Mesenchymal stem cell (in vitro differentiated cells and primary cell): ENCODE data around the gene GULP1.

Source experiments
- DNase-seq: peaks from one replicate; pipeline ENCODE4 v3.0.0-alpha.2; 2013
- H2AFZ ChIP-seq: one replicate; pipeline ENCODE4 v1.6.1; 2013; ENCODE audit warnings: low read depth, mild to moderate bottlenecking, control low read depth, inconsistent platforms, low read length, moderate library complexity
- H2AK5ac ChIP-seq: 2 replicates; pipeline ENCODE4 v1.6.1; 2013; ENCODE audit warnings: low read length, moderate library complexity, mild to moderate bottlenecking, inconsistent platforms; ENCODE audit not compliant: severe bottlenecking
- H2BK120ac ChIP-seq: one replicate; pipeline ENCODE4 v1.6.1; 2013; ENCODE audit warnings: low read depth, mild to moderate bottlenecking, inconsistent platforms, low read length, moderate library complexity
- H2BK12ac ChIP-seq, 2 experiments: one replicate each; pipeline ENCODE4 v1.6.1; 2013; ENCODE audit warnings: inconsistent platforms in 2 of 2, low read length in 2 of 2, mild to moderate bottlenecking in 2 of 2, moderate library complexity in 2 of 2, control low read depth in 1 of 2
- H2BK15ac ChIP-seq: one replicate; pipeline ENCODE4 v1.6.1; 2013; ENCODE audit warnings: mild to moderate bottlenecking, low read depth, inconsistent platforms; ENCODE audit not compliant: poor library complexity, severe bottlenecking
- H2BK5ac ChIP-seq: 2 replicates; pipeline ENCODE4 v1.6.1; 2013; ENCODE audit warnings: low read depth, mild to moderate bottlenecking, low read length, control low read depth, inconsistent platforms; ENCODE audit not compliant: poor library complexity, severe bottlenecking
- H3K14ac ChIP-seq, 2 experiments: one replicate each; pipeline ENCODE4 v1.6.1; 2013; ENCODE audit warnings: inconsistent platforms in 2 of 2, low read length in 2 of 2, control low read depth in 1 of 2, mild to moderate bottlenecking in 1 of 2, moderate library complexity in 1 of 2
- H3K18ac ChIP-seq, 2 experiments: one replicate each; pipeline ENCODE4 v1.6.1; 2013; ENCODE audit warnings: inconsistent platforms in 2 of 2, low read length in 2 of 2, control low read depth in 1 of 2, low read depth in 1 of 2, mild to moderate bottlenecking in 1 of 2
- H3K23ac ChIP-seq, 2 experiments: one replicate each; pipeline ENCODE4 v1.6.1; 2013; ENCODE audit warnings: inconsistent platforms in 2 of 2, low read length in 2 of 2, mild to moderate bottlenecking in 2 of 2, moderate library complexity in 2 of 2, control low read depth in 1 of 2
- H3K27ac ChIP-seq: 2 replicates; pipeline ENCODE4 v1.5.1; 2013; ENCODE audit warnings: mild to moderate bottlenecking, moderate library complexity, low read length, control low read depth, inconsistent platforms; ENCODE audit not compliant: poor library complexity, severe bottlenecking
- H3K27me3 ChIP-seq, 2 experiments: 2 replicates each; pipeline versions ENCODE4 v1.6.1 to v1.7.0; 2013; ENCODE audit warnings: low read length in 2 of 2, mild to moderate bottlenecking in 2 of 2, moderate library complexity in 2 of 2, control low read depth in 1 of 2, inconsistent platforms in 1 of 2; ENCODE audit not compliant: control insufficient read depth in 1 of 2, insufficient read depth in 1 of 2
- H3K36me3 ChIP-seq, 2 experiments: 2 replicates each; pipeline versions ENCODE4 v1.6.1 to v1.7.0; 2013; ENCODE audit warnings: low read length in 2 of 2, control low read depth in 1 of 2, inconsistent platforms in 1 of 2, low read depth in 1 of 2, mild to moderate bottlenecking in 1 of 2; ENCODE audit not compliant: insufficient read depth in 2 of 2, control insufficient read depth in 1 of 2
- H3K4ac ChIP-seq, 2 experiments: one replicate each; pipeline ENCODE4 v1.6.1; 2013; ENCODE audit warnings: inconsistent platforms in 2 of 2, low read length in 2 of 2, mild to moderate bottlenecking in 2 of 2, moderate library complexity in 2 of 2, control low read depth in 1 of 2, low read depth in 1 of 2
- H3K4me1 ChIP-seq: 2 replicates; pipeline ENCODE4 v1.6.1; 2013; ENCODE audit warnings: low read depth, low read length, control low read depth; ENCODE audit not compliant: control insufficient read depth, insufficient read depth
- H3K4me2 ChIP-seq: 2 replicates; pipeline ENCODE4 v1.6.1; 2013; ENCODE audit warnings: low read length, mild to moderate bottlenecking, inconsistent platforms; ENCODE audit not compliant: poor library complexity, severe bottlenecking
- H3K4me3 ChIP-seq, 2 experiments: 2 replicates each; pipeline versions ENCODE4 v1.5.1 to v1.7.0; 2013; ENCODE audit warnings: low read length in 2 of 2, mild to moderate bottlenecking in 2 of 2, control low read depth in 1 of 2, low read depth in 1 of 2; ENCODE audit not compliant: insufficient read depth in 1 of 2
- H3K79me1 ChIP-seq: replicated peaks from 2 replicates; pipeline ENCODE4 v1.6.1; 2013; ENCODE audit warnings: mild to moderate bottlenecking, control low read depth, low read length, inconsistent platforms; ENCODE audit not compliant: poor library complexity, severe bottlenecking
- H3K9ac ChIP-seq: 2 replicates; pipeline ENCODE4 v1.7.0; 2013; ENCODE audit warnings: mild to moderate bottlenecking, low read length, moderate library complexity
- H3K9me3 ChIP-seq: 2 replicates; pipeline ENCODE4 v1.7.0; 2013; ENCODE audit warnings: mild to moderate bottlenecking, low read length; ENCODE audit not compliant: control insufficient read depth
- H4K8ac ChIP-seq: one replicate; pipeline ENCODE4 v1.6.1; 2013; ENCODE audit warnings: inconsistent platforms, mild to moderate bottlenecking, low read length, moderate library complexity
- H4K91ac ChIP-seq: one replicate; pipeline ENCODE4 v1.6.1; 2013; ENCODE audit warnings: mild to moderate bottlenecking, low read length, inconsistent platforms
- WGBS: methylation state at CpG from one replicate; pipeline ENCODE4 v1.1.7; 2013; ENCODE audit warnings: mixed read lengths; 5-methylcytosine and 5-hydroxymethylcytosine counted together

GULP1 gene

DNA sequence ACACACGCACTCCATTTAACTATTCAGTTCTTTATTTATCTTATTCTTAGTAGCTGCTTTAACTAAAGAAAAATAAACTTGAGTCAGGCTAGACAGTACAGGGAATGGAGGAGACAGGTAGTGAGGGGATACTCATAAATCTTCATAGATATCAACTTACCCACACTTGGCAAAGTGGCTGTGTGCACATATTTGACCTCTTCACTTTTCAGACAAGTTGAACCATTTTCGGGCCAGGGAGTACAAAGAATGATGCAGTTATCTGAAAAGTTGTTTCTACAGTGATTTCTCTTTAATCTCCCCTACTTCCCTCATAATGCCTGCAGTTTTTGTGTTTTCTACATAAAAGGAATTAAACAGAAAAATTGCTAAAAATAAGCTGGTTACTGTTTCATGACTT lies 307.5 kb downstream of the GULP1 start:
- no peak for DNase-seq
- Histone ChIP-seq H3K36me3 (no peaks in the 10 kb centered on the region), H3K9me3 (no peaks in the 10 kb centered on the region), H2AFZ (no peak overlapping the region), H3K27ac (peak overlapping the region; percentile 47), H3K4me3 (no peak overlapping the region), H2BK5ac (no peak overlapping the region), H3K14ac (no peak overlapping the region), H3K18ac (peak overlapping the region in 1 of 2 experiments; percentile 24), H2BK120ac (no peak overlapping the region), H3K79me1 (no peaks in the 10 kb centered on the region), H3K27me3 (no peaks in the 10 kb centered on the region), H2BK12ac (no peak overlapping the region), H4K8ac (no peak overlapping the region), H3K4me1 (no peaks in the 10 kb centered on the region), H2AK5ac (no peak overlapping the region), H2BK15ac (no peak overlapping the region), H3K23ac (no peak overlapping the region), H4K91ac (no peak overlapping the region), H3K4me2 (no peak overlapping the region), H3K9ac (no peak overlapping the region), H3K4ac (no peak overlapping the region)
- WGBS = no CpG with 5 or more reads among the region's 2 CpGs

GRCh38 chr2:188600536-188601210 lies 309.0 kb downstream of the GULP1 start:
- no peak overlapping the region for H2BK5ac ChIP-seq
- H3K4me3 ChIP-seq = no peak overlapping the region
- no peak overlapping the region for H3K9ac ChIP-seq
- H3K27me3 ChIP-seq = no peaks in the 10 kb centered on the region
- peaks cover 0 to 2% of the 10 kb centered on the region in 2 experiments for H3K36me3 ChIP-seq
- no peaks in the 10 kb centered on the region for H3K9me3 ChIP-seq
- no peak overlapping the region for H3K4ac ChIP-seq
- no peak overlapping the region for H3K27ac ChIP-seq
- no peak overlapping the region for H2BK120ac ChIP-seq
- no peak overlapping the region for H2BK15ac ChIP-seq
- H2AFZ ChIP-seq = no peak overlapping the region
- peak; percentile 67 for DNase-seq
- H2AK5ac ChIP-seq = no peak overlapping the region
- H3K14ac ChIP-seq = no peak overlapping the region
- H4K8ac ChIP-seq = no peak overlapping the region
- no peak overlapping the region for H2BK12ac ChIP-seq
- H3K4me1 ChIP-seq = no peaks in the 10 kb centered on the region
- H4K91ac ChIP-seq = no peak overlapping the region
- H3K18ac ChIP-seq = no peak overlapping the region
- no peak overlapping the region for H3K4me2 ChIP-seq
- 40% methylated on average over 1 of the region's 5 CpGs for WGBS
- H3K23ac ChIP-seq = no peak overlapping the region
- H3K79me1 ChIP-seq = no peaks in the 10 kb centered on the region

GRCh38 chr2:188601391-188601790 lies 309.7 kb downstream of the GULP1 start:
- no peak overlapping the region for H4K8ac ChIP-seq
- no peaks in the 10 kb centered on the region for H3K4me1 ChIP-seq
- H4K91ac ChIP-seq = no peak overlapping the region
- H3K18ac ChIP-seq = no peak overlapping the region
- no peak overlapping the region for H2AFZ ChIP-seq
- no peak overlapping the region for H2BK120ac ChIP-seq
- H3K14ac ChIP-seq = no peak overlapping the region
- no peaks in the 10 kb centered on the region for H3K9me3 ChIP-seq
- H3K27ac ChIP-seq = no peak overlapping the region
- no peaks in the 10 kb centered on the region for H3K79me1 ChIP-seq
- no peak overlapping the region for H2AK5ac ChIP-seq
- no peak overlapping the region for H3K4me2 ChIP-seq
- H3K36me3 ChIP-seq = peaks cover 0 to 4% of the 10 kb centered on the region in 2 experiments
- no peak for DNase-seq
- no peak overlapping the region for H3K9ac ChIP-seq
- H2BK15ac ChIP-seq = no peak overlapping the region
- no peak overlapping the region for H3K4ac ChIP-seq
- H3K23ac ChIP-seq = no peak overlapping the region
- H2BK5ac ChIP-seq = no peak overlapping the region
- 86% methylated on average over 1 of the region's 2 CpGs for WGBS
- no peak overlapping the region for H2BK12ac ChIP-seq
- H3K4me3 ChIP-seq = no peak overlapping the region
- no peaks in the 10 kb centered on the region for H3K27me3 ChIP-seq

GRCh38 chr2:188601927-188602326 lies 310.3 kb downstream of the GULP1 start:
- Histone ChIP-seq H3K23ac (no peak overlapping the region), H3K4me3 (no peak overlapping the region), H3K4me2 (no peak overlapping the region), H3K18ac (no peak overlapping the region), H2AK5ac (no peak overlapping the region), H3K9me3 (no peaks in the 10 kb centered on the region), H2BK12ac (no peak overlapping the region), H2BK15ac (no peak overlapping the region), H3K4me1 (no peaks in the 10 kb centered on the region), H2BK120ac (no peak overlapping the region), H2BK5ac (no peak overlapping the region), H3K27ac (no peak overlapping the region), H3K27me3 (no peaks in the 10 kb centered on the region), H3K9ac (no peak overlapping the region), H3K36me3 (peaks cover 0 to 4% of the 10 kb centered on the region in 2 experiments), H3K4ac (no peak overlapping the region), H4K91ac (no peak overlapping the region), H3K14ac (no peak overlapping the region), H4K8ac (no peak overlapping the region), H2AFZ (no peak overlapping the region), H3K79me1 (no peaks in the 10 kb centered on the region)
- peak; percentile 31 for DNase-seq
